K562 (cell line): ENCODE results near the gene LAMB1.

Source experiments
- CTCF ChIP-seq, 3 experiments: IDR thresholded peaks in 2 of 3; conservative IDR thresholded peaks in 1 of 3; 2 replicates each; pipeline ENCODE4 v1.5.1; 2011 to 2012; ENCODE audit warnings: low read length in 3 of 3, mild to moderate bottlenecking in 3 of 3, control low read depth in 2 of 3, improper control_type of control experiment in 1 of 3, inconsistent platforms in 1 of 3, low read depth in 1 of 3, mixed read lengths in 1 of 3, moderate library complexity in 1 of 3; ENCODE audit not compliant: insufficient read depth in 2 of 3
- EP300 ChIP-seq: IDR thresholded peaks from 2 replicates; pipeline ENCODE4 v1.6.1; 2012; ENCODE audit warnings: low read length, improper control_type of control experiment
- ETS1 ChIP-seq: conservative IDR thresholded peaks from 2 replicates; pipeline ENCODE4 v1.6.1; 2011; ENCODE audit warnings: low read depth, mild to moderate bottlenecking, low read length; ENCODE audit not compliant: control insufficient read depth
- EZH2 ChIP-seq: IDR thresholded peaks from 2 replicates; pipeline ENCODE4 v1.6.1; 2012; ENCODE audit warnings: low read depth, mild to moderate bottlenecking, inconsistent platforms, low read length, borderline replicate concordance
- FOXJ3 ChIP-seq: sonication (generic); formaldehyde crosslinking; IDR thresholded peaks from 2 replicates; pipeline ENCODE4 v1.4.0; 2020; ENCODE audit warnings: mild to moderate bottlenecking, missing genetic modification reagents
- FOXK1 ChIP-seq: sonication (generic); formaldehyde crosslinking; IDR thresholded peaks from 2 replicates; pipeline ENCODE4 v1.8.0; 2022; ENCODE audit warnings: missing genetic modification reagents, mild to moderate bottlenecking, borderline replicate concordance
- JUND ChIP-seq, 2 experiments: IDR thresholded peaks; 2 replicates in 1 of 2; 3 replicates in 1 of 2; pipeline ENCODE4 v1.6.1; 2011; ENCODE audit warnings: borderline replicate concordance in 2 of 2, low read depth in 2 of 2, low read length in 2 of 2, improper control_type of control experiment in 1 of 2, missing biosample characterization in 1 of 2, missing genetic modification characterization in 1 of 2, missing genetic modification reagents in 1 of 2
- PHB2 ChIP-seq: fragments of 450-650 bp; IDR thresholded peaks from 2 replicates; pipeline ENCODE4 v1.6.1; 2017; ENCODE audit warnings: low read depth
- RBFOX2 ChIP-seq: fragments of 200-400 bp; formaldehyde crosslinking; IDR thresholded peaks from 2 replicates; pipeline ENCODE4 v1.6.1; 2017; ENCODE audit warnings: low read depth, mild to moderate bottlenecking, low read length, moderate library complexity

GRCh38 chr7:108045669-108046068, 42.7 kb upstream of the LAMB1 start:
- TF ChIP-seq RBFOX2 (no peak), PHB2 (no peak), CTCF (IDR thresholded peaks at IDR 0.05 in 2 of 3, conservative IDR thresholded peaks at IDR 0.05 in 1 of 3; ENCODE audit: insufficient read depth in 2 of 3, low read depth in 1 of 3, low read length in 3 of 3) (no peak), EZH2 (no peak), EP300 (no peak), FOXJ3 (no peak), JUND (IDR thresholded peaks at IDR 0.05; ENCODE audit: borderline replicate concordance, low read depth, low read length) (no peak), JUND (tag; IDR thresholded peaks at IDR 0.05; ENCODE audit: borderline replicate concordance, low read depth, low read length) (no peak), FOXK1 (CRISPR knock-in tag) (no peak), ETS1 (no peak)
